Measurements from ENCODE around the gene HOXC6.
A peak's percentile ranks its signal among the peaks of the same experiment; 100 is the strongest.

Gene HOXC6

GRCh38 chr12:54053751-54054741 is 25.8 kb downstream of the HOXC6 start, which contains the start of gene HOXC4:
Gene HOXC4 (plus strand): TSS chr12:54053835. CDS start chr12:54053923, 88 bp downstream.
- Histone ChIP-seq H3K9me3 (ENCODE audit: control extremely low read depth in 1 of 5, control insufficient read depth in 4 of 5, insufficient read depth in 2 of 5, low read depth in 1 of 5, low read length in 4 of 5) (peaks cover 0 to 4% (median 0%) of the 10 kb centered on the region in 5 experiments), H3K27ac (ENCODE audit: insufficient read depth in 1 of 2, low read depth in 1 of 2, low read length in 2 of 2, poor library complexity in 1 of 2, severe bottlenecking in 2 of 2) (no peak within 1 kb of the TSS), H3K27me3 (replicated peaks in 2 of 5; ENCODE audit: control insufficient read depth in 4 of 5, insufficient read depth in 5 of 5, low read length in 4 of 5) (peaks cover 12 to 99% (median 73%) of the 10 kb centered on the region in 5 experiments), H3K4me3 (ENCODE audit: control insufficient read depth in 1 of 7, extremely low read depth in 1 of 7, insufficient read depth in 4 of 7, low read depth in 2 of 7, low read length in 6 of 7) (peak within 1 kb of the TSS in 6 of 7 experiments; percentile 20 to 67 (median 54)), H3K4me1 (ENCODE audit: control extremely low read depth in 1 of 4, control insufficient read depth in 4 of 4, insufficient read depth in 4 of 4, low read length in 3 of 4) (peaks cover 0 to 19% (median 9%) of the 10 kb centered on the region in 4 experiments), H3K36me3 (ENCODE audit: control insufficient read depth in 4 of 4, insufficient read depth in 4 of 4, low read length in 3 of 4) (no peaks in the 10 kb centered on the region)
- ChIA-PET POLR2A (interaction anchor here (0.8 kb wide), 1 partner anchor 88 kb away, joined by 3 read pairs; no protein-coding TSS in a partner anchor), CTCF (interaction anchor here (0.6 to 3.1 kb wide), 5 partner anchors 13 to 152 kb away, joined by 3 to 11 read pairs (median 6); partner anchors contain the start of gene HOXC5)
- DNase-seq = peak in 2 of 3 donors; percentile 34 to 69
- WGBS (ENCODE audit: insufficient coverage) = 3% methylated on average over 32 of the region's 52 CpGs

GRCh38 chr12:54054742-54055194 is 26.5 kb downstream of the HOXC6 start:
- Histone ChIP-seq H3K9me3 (ENCODE audit: control extremely low read depth in 1 of 5, control insufficient read depth in 4 of 5, insufficient read depth in 2 of 5, low read depth in 1 of 5, low read length in 4 of 5) (peaks cover 0 to 4% (median 0%) of the 10 kb centered on the region in 5 experiments), H3K27ac (ENCODE audit: insufficient read depth in 1 of 2, low read depth in 1 of 2, low read length in 2 of 2, poor library complexity in 1 of 2, severe bottlenecking in 2 of 2) (no peak overlapping the region), H3K4me3 (ENCODE audit: control insufficient read depth in 1 of 7, extremely low read depth in 1 of 7, insufficient read depth in 4 of 7, low read depth in 2 of 7, low read length in 6 of 7) (peak overlapping the region in 1 of 7 experiments; percentile 15), H3K4me1 (ENCODE audit: control extremely low read depth in 1 of 4, control insufficient read depth in 4 of 4, insufficient read depth in 4 of 4, low read length in 3 of 4) (peaks cover 0 to 19% (median 9%) of the 10 kb centered on the region in 4 experiments), H3K27me3 (replicated peaks in 2 of 5; ENCODE audit: control insufficient read depth in 4 of 5, insufficient read depth in 5 of 5, low read length in 4 of 5) (peaks cover 10 to 99% (median 74%) of the 10 kb centered on the region in 5 experiments), H3K36me3 (ENCODE audit: control insufficient read depth in 4 of 4, insufficient read depth in 4 of 4, low read length in 3 of 4) (no peaks in the 10 kb centered on the region)
- CTCF ChIA-PET = interaction anchor here (3.0 to 3.1 kb wide), 2 partner anchors 14 to 152 kb away, joined by 11 read pairs; no protein-coding TSS in a partner anchor
- no peak for DNase-seq
- POLR2A ChIA-PET = interaction anchor here (0.8 kb wide), 1 partner anchor 87 kb away, joined by 3 read pairs; no protein-coding TSS in a partner anchor
- 34% methylated on average over 8 of the region's 24 CpGs for WGBS (ENCODE audit: insufficient coverage)

GRCh38 chr12:54055552-54055951 is 27.3 kb downstream of the HOXC6 start:
- ChIA-PET CTCF (interaction anchor here (0.6 to 0.8 kb wide), 2 partner anchors 9 to 20 kb away, joined by 3 to 4 read pairs; no protein-coding TSS in a partner anchor), POLR2A (no interaction called here)
- peaks cover 0 to 19% (median 9%) of the 10 kb centered on the region in 4 experiments for H3K4me1 ChIP-seq (ENCODE audit: control extremely low read depth in 1 of 4, control insufficient read depth in 4 of 4, insufficient read depth in 4 of 4, low read length in 3 of 4)
- H3K9me3 ChIP-seq (ENCODE audit: control extremely low read depth in 1 of 5, control insufficient read depth in 4 of 5, insufficient read depth in 2 of 5, low read depth in 1 of 5, low read length in 4 of 5) = peaks cover 0 to 4% (median 0%) of the 10 kb centered on the region in 5 experiments
- H3K27ac ChIP-seq (ENCODE audit: insufficient read depth in 1 of 2, low read depth in 1 of 2, low read length in 2 of 2, poor library complexity in 1 of 2, severe bottlenecking in 2 of 2) = no peak overlapping the region
- H3K4me3 ChIP-seq (ENCODE audit: control insufficient read depth in 1 of 7, extremely low read depth in 1 of 7, insufficient read depth in 4 of 7, low read depth in 2 of 7, low read length in 6 of 7) = no peak overlapping the region
- H3K36me3 ChIP-seq (ENCODE audit: control insufficient read depth in 4 of 4, insufficient read depth in 4 of 4, low read length in 3 of 4) = no peaks in the 10 kb centered on the region
- no peak for DNase-seq
- WGBS (ENCODE audit: insufficient coverage) = no CpG with 5 or more reads among the region's 2 CpGs
- H3K27me3 ChIP-seq (replicated peaks in 2 of 5; ENCODE audit: control insufficient read depth in 4 of 5, insufficient read depth in 5 of 5, low read length in 4 of 5) = peaks cover 8 to 99% (median 72%) of the 10 kb centered on the region in 5 experiments

GRCh38 chr12:54056110-54056509 is 27.9 kb downstream of the HOXC6 start:
- ChIA-PET CTCF (interaction anchor here (0.6 kb wide), 1 partner anchor 21 kb away, joined by 3 read pairs; no protein-coding TSS in a partner anchor), POLR2A (no interaction called here)
- Histone ChIP-seq H3K27ac (ENCODE audit: insufficient read depth in 1 of 2, low read depth in 1 of 2, low read length in 2 of 2, poor library complexity in 1 of 2, severe bottlenecking in 2 of 2) (no peak overlapping the region), H3K36me3 (ENCODE audit: control insufficient read depth in 4 of 4, insufficient read depth in 4 of 4, low read length in 3 of 4) (no peaks in the 10 kb centered on the region), H3K4me3 (ENCODE audit: control insufficient read depth in 1 of 7, extremely low read depth in 1 of 7, insufficient read depth in 4 of 7, low read depth in 2 of 7, low read length in 6 of 7) (no peak overlapping the region), H3K27me3 (replicated peaks in 2 of 5; ENCODE audit: control insufficient read depth in 4 of 5, insufficient read depth in 5 of 5, low read length in 4 of 5) (peaks cover 5 to 99% (median 72%) of the 10 kb centered on the region in 5 experiments), H3K4me1 (ENCODE audit: control extremely low read depth in 1 of 4, control insufficient read depth in 4 of 4, insufficient read depth in 4 of 4, low read length in 3 of 4) (peaks cover 0 to 19% (median 9%) of the 10 kb centered on the region in 4 experiments), H3K9me3 (ENCODE audit: control extremely low read depth in 1 of 5, control insufficient read depth in 4 of 5, insufficient read depth in 2 of 5, low read depth in 1 of 5, low read length in 4 of 5) (peaks cover 0 to 4% (median 0%) of the 10 kb centered on the region in 5 experiments)
- no peak for DNase-seq

GRCh38 chr12:54058128-54058768 is 30.0 kb downstream of the HOXC6 start:
- peaks cover 0 to 10% (median 3%) of the 10 kb centered on the region in 4 experiments for H3K4me1 ChIP-seq (ENCODE audit: control extremely low read depth in 1 of 4, control insufficient read depth in 4 of 4, insufficient read depth in 4 of 4, low read length in 3 of 4)
- no peaks in the 10 kb centered on the region for H3K9me3 ChIP-seq (ENCODE audit: control extremely low read depth in 1 of 5, control insufficient read depth in 4 of 5, insufficient read depth in 2 of 5, low read depth in 1 of 5, low read length in 4 of 5)
- no peak for DNase-seq
- no peaks in the 10 kb centered on the region for H3K36me3 ChIP-seq (ENCODE audit: control insufficient read depth in 4 of 4, insufficient read depth in 4 of 4, low read length in 3 of 4)
- ChIA-PET POLR2A (no interaction called here), CTCF (interaction anchor here (0.7 to 0.9 kb wide), 2 partner anchors 12 to 78 kb away, joined by 3 read pairs; no protein-coding TSS in a partner anchor)
- no peak overlapping the region for H3K27ac ChIP-seq (ENCODE audit: insufficient read depth in 1 of 2, low read depth in 1 of 2, low read length in 2 of 2, poor library complexity in 1 of 2, severe bottlenecking in 2 of 2)
- 68% methylated on average over 7 of the region's 14 CpGs for WGBS (ENCODE audit: insufficient coverage)
- H3K27me3 ChIP-seq (replicated peaks in 2 of 5; ENCODE audit: control insufficient read depth in 4 of 5, insufficient read depth in 5 of 5, low read length in 4 of 5) = peaks cover 5 to 98% (median 70%) of the 10 kb centered on the region in 5 experiments
- H3K4me3 ChIP-seq (ENCODE audit: control insufficient read depth in 1 of 7, extremely low read depth in 1 of 7, insufficient read depth in 4 of 7, low read depth in 2 of 7, low read length in 6 of 7) = no peak overlapping the region

GRCh38 chr12:54059668-54060067 is 31.4 kb downstream of the HOXC6 start:
- DNase-seq = no peak
- Histone ChIP-seq H3K27me3 (replicated peaks in 2 of 5; ENCODE audit: control insufficient read depth in 4 of 5, insufficient read depth in 5 of 5, low read length in 4 of 5) (peaks cover 5 to 96% (median 70%) of the 10 kb centered on the region in 5 experiments), H3K4me3 (ENCODE audit: control insufficient read depth in 1 of 7, extremely low read depth in 1 of 7, insufficient read depth in 4 of 7, low read depth in 2 of 7, low read length in 6 of 7) (no peak overlapping the region), H3K36me3 (ENCODE audit: control insufficient read depth in 4 of 4, insufficient read depth in 4 of 4, low read length in 3 of 4) (no peaks in the 10 kb centered on the region), H3K9me3 (ENCODE audit: control extremely low read depth in 1 of 5, control insufficient read depth in 4 of 5, insufficient read depth in 2 of 5, low read depth in 1 of 5, low read length in 4 of 5) (no peaks in the 10 kb centered on the region), H3K4me1 (ENCODE audit: control extremely low read depth in 1 of 4, control insufficient read depth in 4 of 4, insufficient read depth in 4 of 4, low read length in 3 of 4) (no peaks in the 10 kb centered on the region), H3K27ac (ENCODE audit: insufficient read depth in 1 of 2, low read depth in 1 of 2, low read length in 2 of 2, poor library complexity in 1 of 2, severe bottlenecking in 2 of 2) (no peak overlapping the region)
- ChIA-PET CTCF (interaction anchor here (1.4 kb wide), 1 partner anchor 9 kb away, joined by 5 read pairs; no protein-coding TSS in a partner anchor), POLR2A (no interaction called here)
- WGBS (ENCODE audit: insufficient coverage) = 57% methylated on average over 4 of the region's 7 CpGs
